ENCODE results near the gene CREB1. TPM values are rescaled to one million over a fixed set of nuclear protein-coding genes. Genes with fewer than 3 reads are reported as not detected.
A peak's percentile ranks its signal among the peaks of the same experiment; 100 is the strongest.

Gene CREB1
- total and polyA plus RNA-seq, 2 donors (not counting 1 experiment from before 2014, with no cell fraction given): 42.5 to 156 TPM

- 88% methylated on average over 1 of the region's 1 CpG for WGBS (ENCODE audit: insufficient coverage)
- POLR2A ChIA-PET: no interaction called here
- no peak for ATAC-seq (ENCODE audit: low read depth)
- CTCF ChIA-PET: interaction anchor here (0.6 kb wide), 1 partner anchor 27 kb away, joined by 3 read pairs; no protein-coding TSS in a partner anchor
- Histone ChIP-seq H3K9me3 (ENCODE audit: control extremely low read depth in 1 of 3, control insufficient read depth in 2 of 3, insufficient read depth in 1 of 3, low read length in 2 of 3) (no peaks in the 10 kb centered on the region), H3K79me2 (ENCODE audit: control insufficient read depth, insufficient read depth, low read length) (no peaks in the 10 kb centered on the region), H3K9ac (ENCODE audit: low read length) (no peak overlapping the region), H2AFZ (ENCODE audit: insufficient read depth, low read depth, low read length, poor library complexity, severe bottlenecking) (no peak overlapping the region), H3K4me2 (replicated peaks; ENCODE audit: low read depth, low read length, poor library complexity, severe bottlenecking) (no peak overlapping the region), H4K20me1 (ENCODE audit: control insufficient read depth, insufficient read depth, low read length, poor library complexity, severe bottlenecking) (no peaks in the 10 kb centered on the region), H3K27me3 (replicated peaks in 1 of 4; ENCODE audit: control extremely low read depth in 1 of 4, control insufficient read depth in 3 of 4, insufficient read depth in 4 of 4, low read length in 3 of 4) (no peaks in the 10 kb centered on the region), H3K36me3 (replicated peaks in 1 of 2; ENCODE audit: control extremely low read depth in 1 of 2, control insufficient read depth in 1 of 2, extremely low read depth in 1 of 2, insufficient read depth in 2 of 2, low read length in 1 of 2) (no peaks in the 10 kb centered on the region), H3K27ac (ENCODE audit: low read length in 2 of 2) (no peak overlapping the region), H3K4me1 (ENCODE audit: control insufficient read depth in 2 of 2, insufficient read depth in 2 of 2, low read length in 2 of 2) (peaks cover 4 to 17% of the 10 kb centered on the region in 2 donors), H3K4me3 (ENCODE audit: control extremely low read depth in 1 of 5, extremely low read depth in 1 of 5, insufficient read depth in 1 of 5, low read depth in 2 of 5, low read length in 4 of 5) (no peak overlapping the region)
- intact Hi-C loops (cut with micrococcal nuclease): loop anchor here (5.0 to 10.0 kb wide), 3 partner anchors 98 to 1545 kb away; partner anchors contain the start of gene INO80D
- H3K4me3 Mint-ChIP-seq: no peak overlapping the region
- no peak overlapping the region for H3K27ac Mint-ChIP-seq
- TF ChIP-seq EZH2 (IDR thresholded peaks at IDR 0.05; ENCODE audit: borderline replicate concordance, insufficient read depth, low read depth, low read length, poor library complexity, severe bottlenecking): no peak
- no peak for TF ChIP-seq CTCF (IDR thresholded peaks at IDR 0.05)
- no peak for DNase-seq
- peaks cover 13% of the 10 kb centered on the region for H3K4me1 Mint-ChIP-seq
- no peaks in the 10 kb centered on the region for H3K9me3 Mint-ChIP-seq (ENCODE audit: insufficient read depth)
- no peaks in the 10 kb centered on the region for H3K27me3 Mint-ChIP-seq
Measured at GRCh38 chr2:207629553-207629952, 99.8 kb downstream of the CREB1 start.

- Histone ChIP-seq H3K4me1 (ENCODE audit: control insufficient read depth in 2 of 2, insufficient read depth in 2 of 2, low read length in 2 of 2) (peaks cover 4 to 17% of the 10 kb centered on the region in 2 donors), H3K9ac (ENCODE audit: low read length) (no peak overlapping the region), H3K36me3 (replicated peaks in 1 of 2; ENCODE audit: control extremely low read depth in 1 of 2, control insufficient read depth in 1 of 2, extremely low read depth in 1 of 2, insufficient read depth in 2 of 2, low read length in 1 of 2) (no peaks in the 10 kb centered on the region), H3K27ac (ENCODE audit: low read length in 2 of 2) (peak overlapping the region in 1 of 2 donors; percentile 53), H3K4me3 (ENCODE audit: control extremely low read depth in 1 of 5, extremely low read depth in 1 of 5, insufficient read depth in 1 of 5, low read depth in 2 of 5, low read length in 4 of 5) (no peak overlapping the region), H4K20me1 (ENCODE audit: control insufficient read depth, insufficient read depth, low read length, poor library complexity, severe bottlenecking) (no peaks in the 10 kb centered on the region), H3K27me3 (replicated peaks in 1 of 4; ENCODE audit: control extremely low read depth in 1 of 4, control insufficient read depth in 3 of 4, insufficient read depth in 4 of 4, low read length in 3 of 4) (no peaks in the 10 kb centered on the region), H2AFZ (ENCODE audit: insufficient read depth, low read depth, low read length, poor library complexity, severe bottlenecking) (peak overlapping the region; percentile 56), H3K4me2 (replicated peaks; ENCODE audit: low read depth, low read length, poor library complexity, severe bottlenecking) (no peak overlapping the region), H3K79me2 (ENCODE audit: control insufficient read depth, insufficient read depth, low read length) (no peaks in the 10 kb centered on the region), H3K9me3 (ENCODE audit: control extremely low read depth in 1 of 3, control insufficient read depth in 2 of 3, insufficient read depth in 1 of 3, low read length in 2 of 3) (no peaks in the 10 kb centered on the region)
- DNase-seq (no peak), ATAC-seq (ENCODE audit: low read depth) (no peak)
- peaks cover 13% of the 10 kb centered on the region for H3K4me1 Mint-ChIP-seq
- H3K27me3 Mint-ChIP-seq: no peaks in the 10 kb centered on the region
- TF ChIP-seq CTCF (IDR thresholded peaks at IDR 0.05) (no peak), EZH2 (IDR thresholded peaks at IDR 0.05; ENCODE audit: borderline replicate concordance, insufficient read depth, low read depth, low read length, poor library complexity, severe bottlenecking) (no peak)
- H3K9me3 Mint-ChIP-seq (ENCODE audit: insufficient read depth): no peaks in the 10 kb centered on the region
- no peak overlapping the region for H3K27ac Mint-ChIP-seq
- CTCF ChIA-PET: interaction anchor here (1.1 kb wide), 1 partner anchor 62 kb away, joined by 4 read pairs; no protein-coding TSS in a partner anchor
- no peak overlapping the region for H3K4me3 Mint-ChIP-seq
- 63% methylated on average over 3 of the region's 4 CpGs for WGBS (ENCODE audit: insufficient coverage)
- POLR2A ChIA-PET: no interaction called here
- intact Hi-C loops (cut with micrococcal nuclease): no loop called here
Measured at GRCh38 chr2:207630491-207630890, 100.7 kb downstream of the CREB1 start.

All from B cell (primary cell).